GM12878 (cell line): Measurements from ENCODE around the gene CHRNB2. TPM values are rescaled to one million over a fixed set of nuclear protein-coding genes. Genes with fewer than 3 reads are reported as not detected.

Experiments used
- ATAC-seq: fragments of 200-7000 bp; cut with Tn5 transposase; 3 replicates; pipeline ENCODE4 v1.9.1; 2020; ENCODE audit warnings: mild to moderate bottlenecking, moderate library complexity
- BruUV-seq: library from RNA; stranded (reverse); fragments of 400-500 nt; replicated peaks from 2 replicates; lab custom pipeline; 2021; lab: Mats Ljungman, UMichigan
- CTCF ChIA-PET: fragments of 300-600 bp; sonication (Branson Sonifier 250); formaldehyde crosslinking; extraction: SDS; loops from one replicate; lab custom pipeline; 2021; ENCODE audit warnings: inconsistent platforms; lab: Yijun Ruan, JAX
- POLR2A ChIA-PET: fragments of 350-600 bp; formaldehyde crosslinking; extraction: SDS; loops from one replicate; lab custom pipeline; 2021; ENCODE audit warnings: inconsistent platforms; lab: Charles Lee
- RAD21 ChIA-PET: fragments of 300-600 bp; sonication (Branson Sonifier 250); formaldehyde crosslinking; loops from one replicate; lab custom pipeline; 2023; ENCODE audit warnings: antibody characterized with exemption; ENCODE audit not compliant: unreplicated experiment; lab: Charles Lee
- SMC1A ChIA-PET: fragments of 300-600 bp; sonication (Branson Sonifier 250); formaldehyde crosslinking; loops from one replicate; lab custom pipeline; 2023; ENCODE audit not compliant: unreplicated experiment, uncharacterized antibody; lab: Charles Lee
- DNase-seq: peaks from one replicate; pipeline ENCODE4 v3.0.0-alpha.2; 2011; ENCODE audit warnings: low read depth, low spot score
- FAIRE-seq: peaks from 3 replicates; lab custom pipeline; 2011; peaks lifted over from hg19 to GRCh38; lab: Jason Lieb, UNC
- H2AFZ ChIP-seq: 2 replicates; pipeline ENCODE4 v1.6.0; 2011; ENCODE audit warnings: low read depth, low read length, control low read depth; ENCODE audit not compliant: control insufficient read depth
- H3K27ac ChIP-seq: 2 replicates; pipeline ENCODE4 v1.5.1; 2011; ENCODE audit warnings: control low read depth; ENCODE audit not compliant: control insufficient read depth, insufficient read depth
- H3K27me3 ChIP-seq, 2 experiments: replicated peaks in 1 of 2; 2 replicates each; pipeline versions ENCODE4 v1.6.0 to v1.6.1; 2011; ENCODE audit warnings: low read length in 1 of 2; ENCODE audit not compliant: control insufficient read depth in 2 of 2, insufficient read depth in 2 of 2
- H3K36me3 ChIP-seq, 2 experiments: 2 replicates each; pipeline ENCODE4 v1.5.1; 2011; ENCODE audit warnings: low read length in 1 of 2; ENCODE audit not compliant: control insufficient read depth in 2 of 2, insufficient read depth in 2 of 2
- H3K4me1 ChIP-seq: 2 replicates; pipeline ENCODE4 v1.6.1; 2011; ENCODE audit warnings: mild to moderate bottlenecking, low read length, moderate library complexity, mixed read lengths; ENCODE audit not compliant: control insufficient read depth, insufficient read depth
- H3K4me2 ChIP-seq: 2 replicates; pipeline ENCODE4 v1.6.0; 2011; ENCODE audit warnings: control low read depth; ENCODE audit not compliant: control insufficient read depth, insufficient read depth
- H3K4me3 ChIP-seq: fragments of 200-600 bp; sonication (generic); 2 replicates; pipeline ENCODE4 v1.5.1; 2016
- H3K79me2 ChIP-seq: 2 replicates; pipeline ENCODE4 v1.6.0; 2011; ENCODE audit warnings: low read length; ENCODE audit not compliant: control insufficient read depth, insufficient read depth
- H3K9ac ChIP-seq: 2 replicates; pipeline ENCODE4 v1.8.0; 2011; ENCODE audit warnings: low read length, control low read depth, mixed read lengths; ENCODE audit not compliant: control insufficient read depth, insufficient read depth
- H3K9me3 ChIP-seq: replicated peaks from 3 replicates; pipeline ENCODE4 v1.5.1; 2011; ENCODE audit warnings: mild to moderate bottlenecking, low read length; ENCODE audit not compliant: control insufficient read depth, insufficient read depth
- H4K20me1 ChIP-seq: 2 replicates; pipeline ENCODE4 v1.6.0; 2011; ENCODE audit not compliant: control insufficient read depth, insufficient read depth
- GABPA ChIP-seq: IDR thresholded peaks from 2 replicates; pipeline ENCODE4 v1.6.1; 2014; ENCODE audit warnings: antibody characterized with exemption, low read depth, mild to moderate bottlenecking, inconsistent platforms
- HDAC6 ChIP-seq: fragments of 200-600 bp; sonication (generic); IDR thresholded peaks from one replicate; pipeline ENCODE4 v1.8.0; 2017; ENCODE audit warnings: antibody characterized with exemption; ENCODE audit not compliant: unreplicated experiment
- KDM1A ChIP-seq: fragments of 200-600 bp; sonication (generic); IDR thresholded peaks from 2 replicates; pipeline ENCODE4 v1.6.1; 2016; ENCODE audit warnings: borderline replicate concordance
- RB1 ChIP-seq: fragments of 450-650 bp; formaldehyde crosslinking; IDR thresholded peaks from 2 replicates; pipeline ENCODE4 v1.6.1; 2017; ENCODE audit warnings: mild to moderate bottlenecking, borderline replicate concordance
- RCOR1 ChIP-seq: conservative IDR thresholded peaks from 2 replicates; pipeline ENCODE4 v1.6.1; 2012; ENCODE audit warnings: low read depth, low read length, improper control_type of control experiment
- SMAD1 ChIP-seq: fragments of 450-650 bp; IDR thresholded peaks from 2 replicates; pipeline ENCODE4 v1.6.1; 2018; ENCODE audit warnings: mild to moderate bottlenecking, low read depth; ENCODE audit not compliant: partially characterized antibody
- SP1 ChIP-seq: IDR thresholded peaks from one replicate; pipeline ENCODE4 v1.6.1; 2011; ENCODE audit warnings: low read depth, low read length
- SUZ12 ChIP-seq: fragments of 200-600 bp; sonication (generic); IDR thresholded peaks from one replicate; pipeline ENCODE4 v1.6.1; 2018; ENCODE audit warnings: antibody characterized with exemption, mild to moderate bottlenecking; ENCODE audit not compliant: unreplicated experiment
- TBL1XR1 ChIP-seq: IDR thresholded peaks from 2 replicates; pipeline ENCODE4 v1.6.1; 2012; ENCODE audit warnings: low read depth, low read length, improper control_type of control experiment
- WGBS: methylation state at CpG from one replicate; pipeline ENCODE4 v1.1.6; 2016; ENCODE audit warnings: low lambda C conversion rate; ENCODE audit not compliant: insufficient replicate concordance, insufficient coverage; ENCODE audit errors: missing lambda C conversion rate; 5-methylcytosine and 5-hydroxymethylcytosine counted together
- in situ Hi-C: fragments of 300-500 bp; cut with MboI; formaldehyde crosslinking; loops from 9 replicates; pipeline ENCODE4 v1.14.3; 2018; ENCODE audit warnings: mixed read lengths
- intact Hi-C: fragments of 100-400 bp; cut with micrococcal nuclease; formaldehyde crosslinking; loops from one replicate; pipeline ENCODE4 v1.14.2; 2022; ENCODE audit not compliant: unreplicated experiment
- polyA plus RNA-seq, 11 experiments: library from polyadenylated mRNA; depleted of rRNA in 4 of 11; unstranded in 6 of 11; stranded (reverse) in 5 of 11; fragments of >200 nt; fragmentation: Nextera tagmentation in 4 of 11; fragmentation: Illumina TruSeq in 1 of 11; extraction: Ambion mirVana in 4 of 11; extraction: Trizol in 1 of 11; gene quantifications; 1 replicate in 1 of 11; 2 replicates in 10 of 11; pipeline versions ENCODE4 v1.2.1 to v1.2.3, GENCODE V29; 2011 to 2016; ENCODE audit warnings: inconsistent platforms in 2 of 11, missing spikeins in 2 of 11, low read depth in 1 of 11
- total RNA-seq, 4 experiments: library from RNA; depleted of rRNA in 3 of 4; stranded (reverse); fragments of >200 nt in 3 of 4; fragmentation: Illumina TruSeq in 1 of 4; extraction: Trizol in 1 of 4; gene quantifications; 2 replicates each; pipeline versions ENCODE4 v1.2.1 to v1.2.3, GENCODE V29; 2013 to 2021
- TF ChIP-seq, protein P1 (sequence below): IDR thresholded peaks from 2 replicates; pipeline ENCODE4 v1.6.1; 2011; ENCODE audit warnings: borderline replicate concordance, low read depth, mild to moderate bottlenecking, moderate library complexity, low read length; ENCODE audit not compliant: insufficient read depth, poor library complexity, severe bottlenecking
- TF ChIP-seq, protein P2 (sequence below): IDR thresholded peaks from 2 replicates; pipeline ENCODE4 v1.6.1; 2012; ENCODE audit warnings: low read depth, low read length, improper control_type of control experiment
- TF ChIP-seq, protein P3 (sequence below): IDR thresholded peaks from 2 replicates; pipeline ENCODE4 v1.6.1; 2011; ENCODE audit warnings: borderline replicate concordance, low read depth, mild to moderate bottlenecking, moderate library complexity, mixed read lengths, low read length; ENCODE audit not compliant: insufficient read depth; ENCODE audit errors: extremely low read length

The CHRNB2 gene
- total and polyA plus RNA-seq, 10 of the 15 experiments (the other 5 are each of a cell fraction or from before 2014, with no cell fraction given), result 0.01 to 0.11 (median 0.03) TPM; not detected in 6

DNA sequence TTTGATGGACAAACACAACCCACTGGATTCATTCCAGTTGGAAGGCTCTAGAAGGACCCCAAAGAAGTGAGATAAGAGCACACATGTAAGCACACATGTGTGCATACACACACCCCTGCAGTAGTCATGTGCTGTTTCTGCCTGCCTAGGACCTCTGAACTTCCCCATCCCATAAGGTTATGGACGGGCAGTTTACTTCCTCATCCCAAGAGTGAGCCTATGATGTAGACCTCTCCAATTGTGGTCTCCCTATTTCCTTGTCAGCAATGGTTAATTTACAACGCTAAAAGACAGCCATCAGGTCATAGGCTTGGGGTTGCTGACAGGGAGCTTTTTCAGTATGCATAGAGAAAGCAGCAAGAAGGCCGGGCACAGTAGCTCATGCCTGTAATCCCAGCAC lies 55.8 kb downstream of the CHRNB2 start:
- no peak overlapping the region for H2AFZ ChIP-seq
- ATAC-seq, result no peak
- no peaks in the 10 kb centered on the region for H3K9me3 ChIP-seq
- ChIA-PET CTCF (interaction anchor here (0.6 to 2.3 kb wide), 8 partner anchors 13 to 438 kb away, joined by 3 to 9 read pairs (median 3); no protein-coding TSS in a partner anchor), POLR2A (interaction anchor here (1.7 to 2.1 kb wide), 2 partner anchors 12 to 16 kb away, joined by 5 to 6 read pairs; no protein-coding TSS in a partner anchor), RAD21 (interaction anchor here (1.0 to 4.2 kb wide), 2 partner anchors 18 to 242 kb away, joined by 3 to 23 read pairs; no protein-coding TSS in a partner anchor), SMC1A (interaction anchor here (0.6 to 5.4 kb wide), 5 partner anchors 14 to 32 kb away, joined by 3 to 35 read pairs (median 4); partner anchors contain the start of gene ADAR)
- H3K4me2 ChIP-seq, result 0 out of 2 replicates have a peak overlapping the region, but pooled peaks have one; percentile 0
- no peaks in the 10 kb centered on the region for H3K27me3 ChIP-seq
- H3K4me1 ChIP-seq, result peaks cover 4% of the 10 kb centered on the region
- TF ChIP-seq, protein P1, sequence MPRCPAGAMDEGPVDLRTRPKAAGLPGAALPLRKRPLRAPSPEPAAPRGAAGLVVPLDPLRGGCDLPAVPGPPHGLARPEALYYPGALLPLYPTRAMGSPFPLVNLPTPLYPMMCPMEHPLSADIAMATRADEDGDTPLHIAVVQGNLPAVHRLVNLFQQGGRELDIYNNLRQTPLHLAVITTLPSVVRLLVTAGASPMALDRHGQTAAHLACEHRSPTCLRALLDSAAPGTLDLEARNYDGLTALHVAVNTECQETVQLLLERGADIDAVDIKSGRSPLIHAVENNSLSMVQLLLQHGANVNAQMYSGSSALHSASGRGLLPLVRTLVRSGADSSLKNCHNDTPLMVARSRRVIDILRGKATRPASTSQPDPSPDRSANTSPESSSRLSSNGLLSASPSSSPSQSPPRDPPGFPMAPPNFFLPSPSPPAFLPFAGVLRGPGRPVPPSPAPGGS, result no peak
- TF ChIP-seq SP1 (no peak), SMAD1 (no peak), RB1 (no peak), GABPA (no peak), RCOR1 (no peak), HDAC6 (no peak), KDM1A (no peak), TBL1XR1 (no peak), SUZ12 (no peak)
- TF ChIP-seq, protein P2, sequence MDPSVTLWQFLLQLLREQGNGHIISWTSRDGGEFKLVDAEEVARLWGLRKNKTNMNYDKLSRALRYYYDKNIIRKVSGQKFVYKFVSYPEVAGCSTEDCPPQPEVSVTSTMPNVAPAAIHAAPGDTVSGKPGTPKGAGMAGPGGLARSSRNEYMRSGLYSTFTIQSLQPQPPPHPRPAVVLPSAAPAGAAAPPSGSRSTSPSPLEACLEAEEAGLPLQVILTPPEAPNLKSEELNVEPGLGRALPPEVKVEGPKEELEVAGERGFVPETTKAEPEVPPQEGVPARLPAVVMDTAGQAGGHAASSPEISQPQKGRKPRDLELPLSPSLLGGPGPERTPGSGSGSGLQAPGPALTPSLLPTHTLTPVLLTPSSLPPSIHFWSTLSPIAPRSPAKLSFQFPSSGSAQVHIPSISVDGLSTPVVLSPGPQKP, result no peak
- TF ChIP-seq, protein P3, sequence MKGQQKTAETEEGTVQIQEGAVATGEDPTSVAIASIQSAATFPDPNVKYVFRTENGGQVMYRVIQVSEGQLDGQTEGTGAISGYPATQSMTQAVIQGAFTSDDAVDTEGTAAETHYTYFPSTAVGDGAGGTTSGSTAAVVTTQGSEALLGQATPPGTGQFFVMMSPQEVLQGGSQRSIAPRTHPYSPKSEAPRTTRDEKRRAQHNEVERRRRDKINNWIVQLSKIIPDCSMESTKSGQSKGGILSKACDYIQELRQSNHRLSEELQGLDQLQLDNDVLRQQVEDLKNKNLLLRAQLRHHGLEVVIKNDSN, result no peak
- no peak overlapping the region for H3K27ac ChIP-seq
- H4K20me1 ChIP-seq, result no peaks in the 10 kb centered on the region
- no peak overlapping the region for H3K9ac ChIP-seq
- peaks cover 0 to 6% of the 10 kb centered on the region in 2 experiments; a peak in 3 of 4 replicates for H3K36me3 ChIP-seq
- no peak for DNase-seq
- FAIRE-seq, result no peak
- BruUV-seq, result no TSS peak
- H3K4me3 ChIP-seq, result no peak overlapping the region
- in situ Hi-C loops (no loop called here), intact Hi-C loops (loop anchor here (2.0 kb wide), 1 partner anchor 15 kb away; the partner anchor contains the start of gene ADAR)
- peaks cover 92% of the 10 kb centered on the region for H3K79me2 ChIP-seq
- 83% methylated on average over 3 of the region's 3 CpGs for WGBS
